SJCRH30 (cell line): ENCODE data around the gene CCL4. TPM values are rescaled to one million over a fixed set of nuclear protein-coding genes. Genes with fewer than 3 reads are reported as not detected.
"Not testable (repeated sequence)": the region's sequence is repeated elsewhere in the genome, so short reads cannot be mapped to it uniquely, and the experiment has no call there.

ENCODE experiments used
- DNase-seq, 2 experiments: peaks; one replicate each; pipeline ENCODE4 v3.0.0-alpha.2; 2015 to 2020
- H3K27ac ChIP-seq: fragments of 250-450 bp; sonication (Bioruptor Pico); 2 replicates; pipeline ENCODE4 v1.5.1; 2020; ENCODE audit warnings: mild to moderate bottlenecking, moderate library complexity
- H3K27me3 ChIP-seq: fragments of 250-450 bp; sonication (Bioruptor Pico); 2 replicates; pipeline ENCODE4 v1.5.1; 2020; ENCODE audit warnings: mild to moderate bottlenecking, moderate library complexity
- H3K36me3 ChIP-seq: fragments of 250-450 bp; sonication (Bioruptor Pico); 2 replicates; pipeline ENCODE4 v1.5.1; 2020; ENCODE audit warnings: mild to moderate bottlenecking, moderate library complexity
- H3K4me1 ChIP-seq: fragments of 250-450 bp; sonication (Bioruptor Pico); 2 replicates; pipeline ENCODE4 v1.5.1; 2020; ENCODE audit warnings: mild to moderate bottlenecking, moderate library complexity
- H3K4me3 ChIP-seq: fragments of 250-450 bp; sonication (Bioruptor Pico); 2 replicates; pipeline ENCODE4 v1.5.1; 2020; ENCODE audit warnings: mild to moderate bottlenecking, moderate library complexity
- H3K9me3 ChIP-seq: fragments of 250-450 bp; sonication (Bioruptor Pico); replicated peaks from 2 replicates; pipeline ENCODE4 v1.5.1; 2020; ENCODE audit warnings: mild to moderate bottlenecking, moderate library complexity
- total RNA-seq: library from RNA; depleted of rRNA; stranded (reverse); fragments of >200 nt; shearing (Covaris generic); gene quantifications from 2 replicates; pipeline ENCODE4 v1.2.3, GENCODE V29; 2014

Gene CCL4
- total RNA-seq, 1 experiment from 2014 or later, result not detected

GRCh38 chr17:36095992-36096391 lies 7.6 kb upstream of the CCL4 start:
- Histone ChIP-seq H3K4me1 (no peaks in the 10 kb centered on the region), H3K4me3 (no peak overlapping the region), H3K36me3 (no peaks in the 10 kb centered on the region), H3K27ac (no peak overlapping the region), H3K27me3 (no peaks in the 10 kb centered on the region), H3K9me3 (no peaks in the 10 kb centered on the region)
- DNase-seq, result no peak

GRCh38 chr17:36099004-36099403 lies 4.6 kb upstream of the CCL4 start:
- H3K9me3 ChIP-seq, DNase-seq, H3K27me3 ChIP-seq, H3K4me1 ChIP-seq, H3K36me3 ChIP-seq, H3K27ac ChIP-seq, H3K4me3 ChIP-seq: not testable (repeated sequence)

DNA sequence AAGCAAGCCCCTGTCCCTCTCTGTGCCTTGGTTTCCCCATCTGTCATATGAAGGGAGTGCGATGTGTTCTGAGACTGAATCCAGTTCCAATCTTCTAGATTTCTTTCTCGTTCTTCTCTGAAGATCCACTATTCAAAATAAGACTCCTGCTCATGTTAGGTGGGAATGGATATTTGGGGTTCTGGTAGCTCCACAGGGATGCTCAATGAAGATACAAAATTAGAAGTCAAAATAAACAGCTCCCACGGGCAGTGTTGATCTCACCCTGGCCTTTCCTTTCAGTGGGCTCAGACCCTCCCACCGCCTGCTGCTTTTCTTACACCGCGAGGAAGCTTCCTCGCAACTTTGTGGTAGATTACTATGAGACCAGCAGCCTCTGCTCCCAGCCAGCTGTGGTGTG lies 619 bp downstream of the CCL4 start:
- not testable (repeated sequence) for H3K4me1 ChIP-seq, H3K27me3 ChIP-seq

DNA sequence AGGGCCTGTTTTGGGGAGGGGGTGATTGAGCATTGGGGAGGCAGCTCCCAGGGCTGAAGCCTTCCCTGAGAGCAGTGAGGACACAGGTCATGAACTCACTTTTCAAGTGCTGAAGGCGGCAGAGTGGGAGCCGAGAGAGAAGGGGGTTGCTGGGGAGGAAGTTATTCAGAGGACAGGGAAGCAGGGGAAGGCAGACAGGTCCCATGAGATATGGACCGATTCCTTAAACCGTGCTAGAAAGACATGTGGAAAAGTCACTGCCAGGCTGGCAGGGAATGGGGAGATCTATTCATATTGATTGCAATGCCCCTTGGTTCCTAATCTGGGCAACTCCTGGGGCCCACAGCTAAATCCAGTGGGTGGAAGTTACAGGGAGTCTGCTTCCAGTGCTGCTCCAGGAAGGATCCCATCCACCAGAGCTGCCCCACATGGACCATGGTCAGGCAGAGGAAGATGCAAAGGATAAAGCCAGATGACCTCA lies 1.1 kb downstream of the CCL4 start:
- Histone ChIP-seq H3K27ac (no peak overlapping the region), H3K4me3 (no peak overlapping the region), H3K9me3 (no peaks in the 10 kb centered on the region), H3K27me3 (0 out of 2 replicates have a peak, but pooled peaks cover 5% of the 10 kb centered on the region), H3K36me3 (no peaks in the 10 kb centered on the region), H3K4me1 (no peaks in the 10 kb centered on the region)
- DNase-seq, result no peak

More for the DNA sequence above, 619 bp downstream of the CCL4 start:
- H3K9me3 ChIP-seq, H3K27ac ChIP-seq, DNase-seq, H3K36me3 ChIP-seq, H3K4me3 ChIP-seq: not testable (repeated sequence)

DNA sequence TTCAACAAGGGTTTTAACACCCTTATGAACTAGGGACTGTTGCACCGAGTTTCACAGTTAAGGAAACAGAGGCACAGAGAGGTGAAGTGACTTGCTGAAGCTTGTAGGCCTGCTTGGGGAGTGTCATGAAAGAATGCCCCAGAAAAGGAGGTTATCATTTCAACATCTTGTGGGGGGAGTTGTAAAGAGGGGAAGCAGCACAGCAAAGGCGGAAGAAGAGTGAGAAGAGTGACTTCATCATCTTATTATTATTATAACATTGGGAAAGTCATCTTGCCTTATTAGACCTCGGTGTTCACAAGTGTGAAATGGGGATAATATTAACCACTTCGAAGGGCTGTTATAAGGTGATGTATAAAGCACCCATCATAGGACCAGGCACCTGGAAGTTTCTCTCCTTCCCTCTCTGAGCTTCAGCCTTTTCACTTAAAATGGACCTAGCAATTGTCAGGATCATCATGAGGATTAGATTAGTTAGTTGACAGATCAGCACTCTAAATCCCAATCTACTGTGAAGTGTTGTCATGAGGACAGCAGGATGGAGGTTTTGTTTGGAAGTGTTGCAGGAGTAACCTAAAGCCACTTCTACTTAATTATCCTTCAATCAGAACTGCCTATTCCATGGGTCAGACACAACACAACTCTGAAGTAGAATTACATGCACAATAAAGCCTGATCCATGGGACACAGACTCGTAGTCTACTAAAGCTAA lies 2.3 kb downstream of the CCL4 start:
- Histone ChIP-seq H3K36me3 (no peaks in the 10 kb centered on the region), H3K27me3 (peaks cover 13% of the 10 kb centered on the region), H3K27ac (no peak overlapping the region), H3K4me3 (no peak overlapping the region), H3K4me1 (no peaks in the 10 kb centered on the region), H3K9me3 (no peaks in the 10 kb centered on the region)
- no peak for DNase-seq

DNA sequence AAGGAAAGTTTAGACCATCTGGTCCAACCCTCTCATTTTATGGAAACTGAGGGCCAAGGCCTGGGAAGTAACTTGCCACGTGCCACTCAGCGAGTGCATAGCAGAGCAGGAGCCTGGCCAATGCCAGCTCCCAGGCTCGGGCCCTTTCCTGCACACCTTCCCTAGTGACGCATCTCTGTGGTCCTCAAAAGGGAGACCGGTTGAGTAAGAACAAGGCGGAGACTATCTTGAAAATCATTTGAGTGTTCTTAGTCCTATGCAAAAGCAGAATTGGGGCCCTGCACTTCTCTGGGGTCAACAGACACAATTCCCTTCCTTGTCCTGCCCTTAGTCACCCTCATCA lies 2.8 kb downstream of the CCL4 start:
- H3K27me3 ChIP-seq, result peaks cover 17% of the 10 kb centered on the region
- DNase-seq, result no peak
- H3K4me1 ChIP-seq, result no peaks in the 10 kb centered on the region
- H3K36me3 ChIP-seq, result no peaks in the 10 kb centered on the region
- no peak overlapping the region for H3K4me3 ChIP-seq
- H3K27ac ChIP-seq, result no peak overlapping the region
- no peaks in the 10 kb centered on the region for H3K9me3 ChIP-seq

DNA sequence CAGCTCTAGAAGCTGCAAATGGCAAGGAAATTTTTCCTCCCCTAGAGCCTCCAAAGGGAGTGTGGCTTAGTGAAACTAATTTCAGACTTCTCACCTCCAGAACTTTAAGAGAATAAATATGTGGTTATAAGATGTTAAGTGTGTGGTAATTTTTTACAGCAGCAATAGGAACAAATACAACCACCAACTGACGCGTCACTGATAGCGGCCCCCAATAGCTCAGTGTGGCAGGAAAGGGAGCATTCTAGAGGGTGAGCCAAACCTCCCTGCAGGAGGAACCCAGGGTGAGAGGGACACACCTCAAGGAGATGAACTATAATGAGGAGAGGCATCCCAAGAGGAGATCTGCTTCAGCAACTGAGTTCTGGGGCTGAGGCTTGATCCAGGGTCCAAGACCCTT lies 4.0 kb downstream of the CCL4 start:
- no peaks in the 10 kb centered on the region for H3K4me1 ChIP-seq
- H3K9me3 ChIP-seq, result no peaks in the 10 kb centered on the region
- no peaks in the 10 kb centered on the region for H3K36me3 ChIP-seq
- no peak overlapping the region for H3K4me3 ChIP-seq
- no peak for DNase-seq
- H3K27me3 ChIP-seq, result peaks cover 17% of the 10 kb centered on the region
- H3K27ac ChIP-seq, result no peak overlapping the region

DNA sequence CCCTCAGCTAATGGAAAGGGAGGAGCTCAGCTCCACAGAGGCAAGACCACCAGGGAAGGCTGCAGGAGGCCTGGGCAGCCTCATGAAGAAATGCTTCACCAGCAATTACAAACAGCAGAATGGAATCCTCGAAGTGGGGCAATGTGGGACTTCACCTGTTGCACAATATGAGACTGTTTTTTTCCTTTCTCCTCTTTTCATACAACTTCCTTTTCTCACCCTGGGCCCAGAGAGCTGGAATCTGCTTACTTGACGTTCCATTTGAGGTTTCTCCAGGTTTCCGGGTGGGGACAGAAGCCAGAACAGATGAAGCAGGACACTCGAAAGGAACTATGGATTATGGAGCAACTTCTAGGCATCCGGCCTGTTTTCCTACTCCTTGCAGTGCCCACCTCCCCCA lies 4.6 kb downstream of the CCL4 start:
- not testable (repeated sequence) for H3K4me3 ChIP-seq, H3K4me1 ChIP-seq, DNase-seq, H3K27ac ChIP-seq, H3K36me3 ChIP-seq, H3K9me3 ChIP-seq
- peaks cover 17% of the 10 kb centered on the region for H3K27me3 ChIP-seq

DNA sequence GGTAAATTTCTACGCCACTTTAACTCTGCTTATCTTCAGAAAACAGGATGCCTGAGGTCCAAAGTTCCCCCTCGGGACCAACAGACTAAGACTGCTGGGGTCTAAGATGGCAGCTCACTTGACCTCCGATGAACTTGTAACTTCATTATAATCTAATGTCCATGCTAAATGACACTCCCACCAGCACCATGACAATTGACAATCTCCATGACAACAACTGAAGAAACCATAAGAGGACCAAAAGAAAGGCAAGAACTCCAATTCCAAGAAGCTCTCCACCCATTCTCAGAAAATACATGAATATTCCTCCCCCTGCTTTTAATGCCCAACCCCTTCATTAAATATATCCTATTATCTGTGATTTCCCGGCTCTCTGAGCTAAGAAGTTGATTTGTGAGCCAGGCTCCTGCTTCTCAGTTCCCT lies 7.5 kb downstream of the CCL4 start:
- DNase-seq, result no peak
- peaks cover 17% of the 10 kb centered on the region for H3K27me3 ChIP-seq
- H3K4me3 ChIP-seq, result no peak overlapping the region
- no peaks in the 10 kb centered on the region for H3K9me3 ChIP-seq
- H3K4me1 ChIP-seq, result no peaks in the 10 kb centered on the region
- no peak overlapping the region for H3K27ac ChIP-seq
- H3K36me3 ChIP-seq, result no peaks in the 10 kb centered on the region

DNA sequence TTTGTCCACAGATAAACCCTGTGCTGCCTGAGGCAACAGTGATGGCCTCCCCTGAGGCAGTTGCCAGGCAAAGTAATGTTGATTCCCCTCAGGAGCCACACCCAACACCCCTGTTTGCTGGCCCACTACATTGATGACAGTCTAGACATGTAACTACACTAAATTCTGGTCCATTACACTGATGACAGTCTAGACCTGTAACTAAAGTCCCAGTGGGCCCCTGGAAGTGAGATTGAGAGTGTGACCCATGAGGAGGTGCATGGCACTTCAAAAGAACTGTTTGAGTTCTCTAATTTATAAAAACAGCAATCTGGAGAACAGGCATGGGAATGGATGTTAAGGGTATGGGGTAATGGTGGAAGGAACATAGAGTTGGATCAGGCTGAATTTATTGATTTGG lies 8.9 kb downstream of the CCL4 start:
- Histone ChIP-seq H3K4me1 (no peaks in the 10 kb centered on the region), H3K9me3 (no peaks in the 10 kb centered on the region), H3K27me3 (peaks cover 17% of the 10 kb centered on the region), H3K36me3 (no peaks in the 10 kb centered on the region), H3K27ac (no peak overlapping the region), H3K4me3 (no peak overlapping the region)
- no peak for DNase-seq

GRCh38 chr17:36113131-36113530 lies 9.5 kb downstream of the CCL4 start:
- H3K4me1 ChIP-seq, H3K4me3 ChIP-seq, H3K27ac ChIP-seq, H3K9me3 ChIP-seq, H3K36me3 ChIP-seq, DNase-seq: not testable (repeated sequence)
- peaks cover 17% of the 10 kb centered on the region for H3K27me3 ChIP-seq

- not testable (repeated sequence) for H3K27ac ChIP-seq, H3K4me1 ChIP-seq, H3K9me3 ChIP-seq, H3K36me3 ChIP-seq, H3K4me3 ChIP-seq
- peaks cover 10% of the 10 kb centered on the region for H3K27me3 ChIP-seq
- peak in 1 of 2 experiments; percentile 8 for DNase-seq
Observed at GRCh38 chr17:36114971-36115648, 11.5 kb downstream of the CCL4 start.

DNA sequence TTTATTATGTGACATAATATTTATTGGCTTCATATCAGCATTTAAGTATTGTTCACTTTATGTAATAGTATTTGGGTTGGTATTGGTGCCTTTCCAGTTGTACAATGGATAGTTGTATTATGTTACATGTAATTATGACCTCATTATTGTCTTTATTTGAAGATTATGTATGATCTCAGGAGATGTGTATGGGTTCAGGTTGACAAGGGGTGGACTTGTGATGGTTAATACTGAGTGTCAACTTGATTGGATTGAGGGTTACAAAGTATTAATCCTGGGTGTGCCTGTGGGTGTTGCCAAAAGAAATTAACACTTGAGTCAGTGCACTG lies 12.0 kb downstream of the CCL4 start:
- not testable (repeated sequence) for H3K36me3 ChIP-seq, H3K27ac ChIP-seq, H3K4me1 ChIP-seq, H3K4me3 ChIP-seq, H3K27me3 ChIP-seq, DNase-seq, H3K9me3 ChIP-seq

DNA sequence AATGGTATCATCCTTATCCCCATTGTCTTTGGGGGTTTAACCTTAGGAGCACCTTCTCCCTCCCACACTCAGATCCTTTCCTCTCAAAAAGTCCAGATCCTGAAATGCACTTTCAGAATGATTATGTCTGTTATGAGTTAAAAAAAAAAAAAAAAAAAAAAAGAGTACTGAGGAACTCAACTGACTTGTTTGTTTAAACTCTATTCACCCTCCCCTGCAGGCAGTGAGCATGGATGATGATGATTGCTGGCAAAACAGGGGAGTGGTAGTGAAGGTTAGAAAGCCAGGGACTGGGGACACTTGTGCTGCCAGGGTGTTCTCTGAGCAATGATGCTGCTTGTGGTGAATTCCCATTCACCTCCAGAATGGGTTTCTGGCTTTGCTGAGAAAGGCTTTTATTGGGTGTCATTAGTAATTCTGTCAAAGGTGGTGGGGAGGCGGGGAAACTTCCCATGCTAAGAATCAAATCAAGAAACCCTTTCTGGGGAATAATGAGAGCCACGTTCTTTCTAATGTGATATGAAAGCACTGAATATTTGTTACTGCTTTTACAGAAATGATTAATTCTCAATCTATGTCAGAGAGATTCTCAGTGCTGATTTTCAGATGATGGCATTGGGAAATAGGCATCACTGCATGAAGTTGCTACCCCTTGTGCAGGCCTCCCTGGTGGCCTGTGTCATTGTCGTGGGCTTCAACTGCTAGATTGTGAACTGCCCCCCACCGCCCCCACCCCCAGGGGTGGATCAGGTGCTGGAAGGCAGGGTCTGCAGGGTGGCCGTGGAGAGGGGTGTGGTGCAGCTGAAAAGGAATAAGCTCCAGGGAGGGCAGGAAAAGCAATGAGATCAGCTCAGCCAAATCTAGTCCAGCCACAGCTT lies 14.1 kb downstream of the CCL4 start:
- no peak for DNase-seq
- no peaks in the 10 kb centered on the region for H3K27me3 ChIP-seq
- H3K36me3 ChIP-seq, result no peaks in the 10 kb centered on the region
- no peaks in the 10 kb centered on the region for H3K4me1 ChIP-seq
- H3K4me3 ChIP-seq, result no peak overlapping the region
- no peak overlapping the region for H3K27ac ChIP-seq
- no peaks in the 10 kb centered on the region for H3K9me3 ChIP-seq
